ENCODE data around the gene ZNF750. TPM values are rescaled to one million over a fixed set of nuclear protein-coding genes. Genes with fewer than 3 reads are reported as not detected.

Gene ZNF750
- total RNA-seq, 4 donors from 2014 or later: not detected

DNA sequence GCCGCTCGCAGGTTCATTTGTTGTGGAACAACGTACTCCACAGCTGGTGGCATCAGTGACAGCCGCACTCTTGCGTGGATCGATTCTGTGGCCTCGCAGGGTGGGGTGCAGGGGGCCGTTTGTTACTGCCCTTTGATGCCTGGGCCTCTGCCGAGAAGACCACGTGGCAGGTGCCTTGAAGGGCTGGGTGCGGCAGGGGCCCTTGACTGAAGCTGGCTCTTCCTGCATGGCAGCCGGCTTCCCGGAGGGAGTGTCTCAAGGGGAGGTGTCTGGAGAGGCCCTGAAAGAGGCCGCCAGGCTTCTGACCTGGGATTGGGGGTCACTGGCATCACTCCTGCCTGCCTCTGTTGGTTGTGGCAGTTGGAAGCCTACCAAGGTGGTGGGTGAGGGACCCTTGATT, 44.2 kb downstream of the ZNF750 start:
- TF ChIP-seq, protein P1, sequence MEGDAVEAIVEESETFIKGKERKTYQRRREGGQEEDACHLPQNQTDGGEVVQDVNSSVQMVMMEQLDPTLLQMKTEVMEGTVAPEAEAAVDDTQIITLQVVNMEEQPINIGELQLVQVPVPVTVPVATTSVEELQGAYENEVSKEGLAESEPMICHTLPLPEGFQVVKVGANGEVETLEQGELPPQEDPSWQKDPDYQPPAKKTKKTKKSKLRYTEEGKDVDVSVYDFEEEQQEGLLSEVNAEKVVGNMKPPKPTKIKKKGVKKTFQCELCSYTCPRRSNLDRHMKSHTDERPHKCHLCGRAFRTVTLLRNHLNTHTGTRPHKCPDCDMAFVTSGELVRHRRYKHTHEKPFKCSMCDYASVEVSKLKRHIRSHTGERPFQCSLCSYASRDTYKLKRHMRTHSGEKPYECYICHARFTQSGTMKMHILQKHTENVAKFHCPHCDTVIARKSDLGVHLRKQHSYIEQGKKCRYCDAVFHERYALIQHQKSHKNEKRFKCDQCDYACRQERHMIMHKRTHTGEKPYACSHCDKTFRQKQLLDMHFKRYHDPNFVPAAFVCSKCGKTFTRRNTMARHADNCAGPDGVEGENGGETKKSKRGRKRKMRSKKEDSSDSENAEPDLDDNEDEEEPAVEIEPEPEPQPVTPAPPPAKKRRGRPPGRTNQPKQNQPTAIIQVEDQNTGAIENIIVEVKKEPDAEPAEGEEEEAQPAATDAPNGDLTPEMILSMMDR (IDR thresholded peaks at IDR 0.05; ENCODE audit: low read depth): no peak

DNA sequence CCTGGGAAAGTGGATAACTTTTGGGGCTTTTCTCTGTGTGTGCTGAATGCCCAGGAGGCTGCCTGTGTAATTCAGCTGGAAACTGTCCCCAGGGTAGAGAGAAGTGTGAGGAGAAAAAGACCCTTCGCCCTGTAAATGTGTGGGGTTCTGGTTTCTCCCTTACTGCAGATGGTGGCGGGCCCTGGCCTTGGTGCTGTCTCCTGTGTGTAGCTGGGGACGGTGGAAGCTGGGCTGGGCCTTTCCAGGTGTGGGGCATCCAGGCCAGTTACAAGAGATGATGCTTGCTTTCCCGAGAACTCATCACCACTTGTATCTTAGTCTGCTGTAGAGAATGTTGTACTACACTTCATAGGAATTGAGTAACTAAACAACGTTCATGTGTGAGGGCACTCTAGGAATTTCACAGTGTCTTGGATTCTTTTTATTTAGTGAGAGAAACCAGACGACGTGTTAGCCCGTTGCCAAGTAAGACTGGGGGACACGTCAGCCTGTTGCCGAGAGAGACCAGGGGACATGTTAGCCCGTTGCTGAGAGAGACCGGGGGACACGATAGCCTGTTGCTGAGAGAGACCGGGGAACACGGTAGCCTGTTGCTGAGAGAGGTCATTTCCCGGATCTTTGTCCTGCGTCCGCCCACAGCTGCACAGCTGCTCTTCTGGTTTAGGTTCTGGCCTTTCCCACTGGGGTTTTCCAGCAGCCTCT, 44.9 kb downstream of the ZNF750 start:
- TF ChIP-seq, protein P1 (IDR thresholded peaks at IDR 0.05; ENCODE audit: low read depth): no peak

DNA sequence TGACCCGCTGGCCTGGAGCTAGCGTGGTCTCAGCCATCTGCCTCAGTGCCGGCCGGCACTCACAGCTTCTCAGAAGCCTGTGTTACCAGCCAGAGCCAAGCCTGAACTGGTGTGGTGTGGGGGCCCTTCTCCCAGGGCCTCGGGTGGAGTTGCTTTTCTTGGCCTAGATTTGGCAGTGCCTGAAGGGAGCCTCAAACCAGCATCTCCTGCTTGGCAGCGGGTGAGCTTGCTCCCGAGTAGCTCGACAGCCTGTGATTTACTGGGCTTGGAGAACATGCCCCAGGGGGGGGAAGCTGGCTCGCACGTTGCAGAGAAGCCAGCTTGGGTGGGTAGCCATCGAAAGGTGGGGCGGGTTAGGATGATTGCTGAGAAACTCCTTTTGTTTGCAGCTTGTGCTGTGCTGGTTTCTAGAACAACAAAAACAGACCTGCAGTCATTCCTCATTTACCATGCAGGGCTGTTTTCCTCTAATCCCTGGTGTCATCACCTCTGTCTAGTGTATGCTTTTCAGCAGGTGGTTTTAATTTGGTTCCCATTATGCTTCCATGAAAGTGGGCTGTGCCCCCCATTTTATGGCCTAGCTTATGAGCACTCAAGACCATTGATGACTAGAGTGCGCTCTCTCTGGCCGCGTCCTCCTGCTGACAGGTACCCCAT, 45.7 kb downstream of the ZNF750 start:
- TF ChIP-seq, protein P1 (IDR thresholded peaks at IDR 0.05; ENCODE audit: low read depth): no peak

DNA sequence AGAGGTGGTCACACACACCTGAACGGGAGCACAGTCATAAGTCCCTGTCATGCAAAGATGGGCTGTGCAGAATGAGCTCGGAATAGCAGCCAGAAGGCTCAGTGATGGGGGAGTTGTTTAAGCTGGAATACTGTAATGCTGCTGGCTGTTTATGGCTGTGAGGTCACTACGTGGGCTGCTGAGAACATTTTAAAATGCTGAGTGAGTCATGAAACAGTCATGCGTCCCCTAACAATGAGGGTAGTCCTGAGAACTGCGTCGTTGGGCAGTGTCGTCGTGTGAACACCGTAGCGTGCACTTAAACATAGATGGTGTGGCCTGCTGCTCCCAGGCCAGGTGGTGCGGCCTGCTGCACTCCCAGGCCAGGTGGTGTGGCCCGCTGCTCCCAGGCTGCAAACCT, 48.3 kb downstream of the ZNF750 start:
- TF ChIP-seq, protein P1 (IDR thresholded peaks at IDR 0.05; ENCODE audit: low read depth): no peak

DNA sequence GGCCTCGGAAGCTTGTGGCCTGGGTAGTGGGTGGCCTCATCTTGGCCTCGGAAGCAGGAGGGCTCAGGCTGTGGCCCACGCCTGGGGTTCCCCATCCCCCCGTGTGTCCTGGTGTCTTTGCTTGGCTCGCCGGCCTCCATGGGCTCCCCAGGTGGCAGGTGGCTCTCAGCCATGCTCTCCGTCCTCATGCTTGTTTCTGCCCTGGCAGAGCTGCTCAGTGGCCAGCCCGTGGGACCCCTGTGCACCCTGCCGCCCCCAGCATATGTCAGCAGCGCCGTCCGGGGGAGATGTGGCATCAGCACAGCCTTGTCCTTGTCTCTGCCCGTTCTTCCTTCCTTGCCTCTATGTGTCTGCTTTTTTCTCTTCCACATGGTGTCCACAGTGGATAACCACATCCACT, 49.4 kb downstream of the ZNF750 start:
- TF ChIP-seq, protein P1 (IDR thresholded peaks at IDR 0.05; ENCODE audit: low read depth): no peak

DNA sequence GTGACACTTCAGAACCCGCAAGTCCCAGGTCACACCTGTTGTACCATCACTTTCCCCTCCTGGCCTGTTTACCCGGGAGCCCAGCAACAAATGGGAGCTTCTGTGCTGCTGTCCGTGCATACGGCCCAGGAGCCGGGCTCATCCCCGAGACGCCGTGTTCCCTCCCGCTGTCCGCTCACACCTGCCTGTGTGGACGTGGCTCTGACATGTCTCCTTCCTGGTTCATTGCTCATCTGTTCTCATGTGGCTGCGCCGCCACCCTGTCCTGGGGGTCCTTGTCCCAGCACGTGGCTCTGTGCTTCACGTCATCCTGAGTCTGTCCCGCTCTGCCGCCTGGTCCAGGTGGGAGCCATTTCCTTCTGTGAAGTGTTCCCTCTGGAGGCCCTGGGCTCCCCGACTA, 50.0 kb downstream of the ZNF750 start:
- TF ChIP-seq, protein P1 (IDR thresholded peaks at IDR 0.05; ENCODE audit: low read depth): no peak

DNA sequence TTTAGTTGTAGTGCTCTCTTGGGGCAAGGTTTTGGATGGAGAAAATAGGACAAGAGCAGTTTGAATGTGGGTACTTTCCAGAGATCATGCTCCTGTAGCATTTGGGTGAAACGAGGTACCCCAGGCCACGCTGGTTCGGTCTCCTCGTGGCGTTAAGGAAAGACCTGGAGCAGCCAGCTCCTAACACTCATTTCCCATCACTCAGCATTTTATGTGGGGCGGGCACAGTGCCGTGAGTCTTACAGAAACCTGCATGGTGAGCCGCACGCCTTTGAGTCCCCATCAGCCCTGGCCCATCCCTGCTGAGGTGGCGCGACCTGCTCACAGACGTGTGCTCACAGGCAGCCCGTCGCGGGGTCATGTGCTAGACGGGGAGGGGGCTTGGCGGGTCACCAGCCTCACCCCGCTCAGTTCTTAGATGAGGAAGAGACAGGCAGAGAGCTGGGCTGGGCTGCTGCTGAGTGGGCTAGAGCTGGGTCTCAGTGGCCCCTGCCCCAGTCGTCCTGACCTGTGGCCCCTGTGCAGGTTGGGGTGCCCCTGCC, 50.7 kb downstream of the ZNF750 start:
- TF ChIP-seq, protein P1 (IDR thresholded peaks at IDR 0.05; ENCODE audit: low read depth): no peak
